Heart left ventricle (tissue), 13 donors: ENCODE data around the gene BRICD5.

Source experiments
- CTCF ChIP-seq, 12 donors: fragments of 200-600 bp; sonication (generic) in 4 of 12; IDR thresholded peaks; one replicate each; pipeline versions ENCODE4 v1.5.0 to v1.8.0; 2018 to 2022; ENCODE audit warnings: antibody characterized with exemption in 12 of 12, mild to moderate bottlenecking in 5 of 12
- POLR2A ChIP-seq, 2 donors: fragments of 450-650 bp; IDR thresholded peaks; one replicate each; pipeline ENCODE4 v1.6.1; 2017; ENCODE audit warnings: antibody characterized with exemption in 2 of 2, mild to moderate bottlenecking in 2 of 2, moderate library complexity in 2 of 2
- donor health status: ischemic (EF 13 %, LVEDD 7.1; RV severe dilation, severe dysfunction).
- donor health status: DM: no; HTN: yes; CAD: no.
- donor health status: DM: no; HTN: no; CAD: no.
- donor health status: ischemic (EF 25% LVEDD 6.9; RV normal size, moderate dysfunction).
- donor health status: ischemic (EF 25% LVEDD 5.7; RV mildly dilated, moderate dysfunction).
- donor health status: ischemic (EF 35%, LVEDD 5.7; RV mildly dilated, moderate dysfunction).
- donor health status: nonischemic (EF 11% LVEDD 7.7; RV severe dilation, severe dysfunction).
- donor health status: DM: yes; HTN: yes; CAD: no.
- donor health status: PGD.
- donor health status: ischemic (EF 29% LVEDD 5.4; RV normal size, mild dysfunction).
- donor health status: nonischemic (EF 23%, LVEDD 6.1; RV moderate dilation, normal function).

GRCh38 chr16:2243781-2244180 is 33.1 kb upstream of the BRICD5 start:
- TF ChIP-seq CTCF (IDR thresholded peaks at IDR 0.05) = no peak
- no peak for TF ChIP-seq POLR2A (IDR thresholded peaks at IDR 0.05)
